GM23338 (cell line): ENCODE measurements around the gene PDE6C. TPM values are rescaled to one million over a fixed set of nuclear protein-coding genes. Genes with fewer than 3 reads are reported as not detected.

Experiments used
- ATAC-seq: fragments of 200-7000 bp; cut with Tn5 transposase; 3 replicates; pipeline ENCODE4 v1.9.1; 2020
- DNase-seq: peaks from one replicate; pipeline ENCODE4 v3.0.0-alpha.2; 2015; ENCODE audit warnings: low spot score
- H2AFZ ChIP-seq: fragments of 200-600 bp; sonication (generic); 2 replicates; pipeline ENCODE4 v1.8.0; 2016; ENCODE audit warnings: antibody characterized with exemption, mild to moderate bottlenecking, moderate library complexity
- H3F3A ChIP-seq: fragments of 200-600 bp; sonication (generic); replicated peaks from 2 replicates; pipeline ENCODE4 v1.8.0; 2017; ENCODE audit warnings: antibody characterized with exemption, mixed run types, low read depth
- H3K27ac ChIP-seq: fragments of 200-600 bp; sonication (generic); 2 replicates; pipeline ENCODE4 v1.6.1; 2016; ENCODE audit warnings: low read depth
- H3K27me3 ChIP-seq: fragments of 200-600 bp; sonication (generic); 2 replicates; pipeline ENCODE4 v1.8.0; 2016; ENCODE audit warnings: mild to moderate bottlenecking, mixed run types, moderate library complexity; ENCODE audit not compliant: insufficient read depth
- H3K36me3 ChIP-seq: fragments of 200-600 bp; sonication (generic); 2 replicates; pipeline ENCODE4 v1.8.0; 2016; ENCODE audit warnings: mild to moderate bottlenecking; ENCODE audit not compliant: insufficient read depth
- H3K4me1 ChIP-seq: fragments of 200-600 bp; sonication (generic); 2 replicates; pipeline ENCODE4 v1.8.0; 2016; ENCODE audit warnings: mild to moderate bottlenecking, moderate library complexity; ENCODE audit not compliant: insufficient read depth
- H3K4me2 ChIP-seq: fragments of 200-600 bp; sonication (generic); 2 replicates; pipeline ENCODE4 v1.7.1; 2017; ENCODE audit warnings: mixed run types
- H3K4me3 ChIP-seq: fragments of 200-600 bp; sonication (generic); 2 replicates; pipeline ENCODE4 v1.6.1; 2016; ENCODE audit warnings: mixed run types
- H3K79me2 ChIP-seq: fragments of 200-600 bp; sonication (generic); replicated peaks from 2 replicates; pipeline ENCODE4 v1.8.0; 2017; ENCODE audit warnings: mild to moderate bottlenecking; ENCODE audit not compliant: insufficient read depth
- H3K9me2 ChIP-seq: fragments of 200-600 bp; sonication (generic); 2 replicates; pipeline ENCODE4 v1.8.0; 2017; ENCODE audit not compliant: insufficient read depth
- H4K20me1 ChIP-seq: fragments of 200-600 bp; sonication (generic); replicated peaks from 2 replicates; pipeline ENCODE4 v1.8.0; 2017; ENCODE audit warnings: mild to moderate bottlenecking; ENCODE audit not compliant: insufficient read depth
- H3K27ac Mint-ChIP-seq: 2 replicates; pipeline ENCODE4 v1.8.0; 2020; ENCODE audit warnings: inconsistent platforms, mild to moderate bottlenecking, moderate library complexity, mixed read lengths
- H3K27me3 Mint-ChIP-seq: 3 replicates; pipeline ENCODE4 v1.8.0; 2022; ENCODE audit warnings: low read depth, mild to moderate bottlenecking, moderate library complexity, mixed read lengths, inconsistent platforms; ENCODE audit not compliant: insufficient read depth, poor library complexity
- H3K36me3 Mint-ChIP-seq: 3 replicates; pipeline ENCODE4 v1.8.0; 2021; ENCODE audit warnings: low read depth, mild to moderate bottlenecking, inconsistent platforms, moderate library complexity, mixed read lengths
- H3K4me1 Mint-ChIP-seq: 3 replicates; pipeline ENCODE4 v1.8.0; 2020; ENCODE audit warnings: mild to moderate bottlenecking, inconsistent platforms, mixed read lengths
- H3K4me3 Mint-ChIP-seq: 3 replicates; pipeline ENCODE4 v1.8.0; 2021; ENCODE audit warnings: moderate library complexity, mild to moderate bottlenecking, inconsistent platforms, mixed read lengths
- H3K9me3 Mint-ChIP-seq: 3 replicates; pipeline ENCODE4 v1.8.0; 2020; ENCODE audit warnings: moderate library complexity, mild to moderate bottlenecking, inconsistent platforms, mixed read lengths
- CREB1 ChIP-seq: fragments of 250-450 bp; sonication (Bioruptor Pico); IDR thresholded peaks from 2 replicates; pipeline ENCODE4 v1.5.0; 2020; ENCODE audit warnings: low read depth, mild to moderate bottlenecking, moderate library complexity
- EZH2 ChIP-seq: fragments of 200-600 bp; sonication (generic); IDR thresholded peaks from one replicate; pipeline ENCODE4 v1.8.0; 2017; ENCODE audit warnings: antibody characterized with exemption, mild to moderate bottlenecking, low read depth; ENCODE audit not compliant: unreplicated experiment
- EZH2phosphoT487 ChIP-seq: fragments of 200-600 bp; sonication (generic); IDR thresholded peaks from one replicate; pipeline ENCODE4 v1.8.1; 2018; ENCODE audit warnings: antibody characterized with exemption; ENCODE audit not compliant: unreplicated experiment
- JUNB ChIP-seq: IDR thresholded peaks from one replicate; pipeline ENCODE4 v1.6.1; 2016; ENCODE audit warnings: antibody characterized with exemption; ENCODE audit not compliant: unreplicated experiment
- NANOG ChIP-seq: IDR thresholded peaks from 2 replicates; pipeline ENCODE4 v1.6.1; 2016; ENCODE audit warnings: antibody characterized with exemption, borderline replicate concordance
- POLR2AphosphoS5 ChIP-seq: IDR thresholded peaks from 2 replicates; pipeline ENCODE4 v1.6.1; 2016; ENCODE audit warnings: antibody characterized with exemption, low read depth
- ZNF114 ChIP-seq: fragments of 250-450 bp; sonication (Bioruptor Pico); IDR thresholded peaks from 2 replicates; pipeline ENCODE4 v1.5.0; 2020; ENCODE audit warnings: mild to moderate bottlenecking, moderate library complexity
- ZNF331 ChIP-seq: fragments of 250-450 bp; sonication (Bioruptor Pico); IDR thresholded peaks from 2 replicates; pipeline ENCODE4 v1.5.0; 2020; ENCODE audit warnings: low read depth, mild to moderate bottlenecking, moderate library complexity
- polyA plus RNA-seq: library from polyadenylated mRNA; unstranded; fragments of >200 nt; fragmentation: Nextera tagmentation; extraction: Ambion mirVana; gene quantifications from 2 replicates; pipeline ENCODE4 v1.2.1, GENCODE V29; 2016
- total RNA-seq: library from RNA; depleted of rRNA; stranded (reverse); fragments of >200 nt; shearing (Covaris generic); gene quantifications from 2 replicates; pipeline ENCODE4 v1.2.3, GENCODE V29; 2014
- TF ChIP-seq, protein P1 (sequence below): IDR thresholded peaks from one replicate; pipeline ENCODE4 v1.6.1; 2018; ENCODE audit warnings: antibody characterized with exemption; ENCODE audit not compliant: unreplicated experiment
- TF ChIP-seq, protein P2 (sequence below): fragments of 250-450 bp; sonication (Bioruptor Pico); IDR thresholded peaks from 2 replicates; pipeline ENCODE4 v1.5.0; 2020; ENCODE audit warnings: mild to moderate bottlenecking, moderate library complexity

The PDE6C gene
- total and polyA plus RNA-seq, 2 experiments from 2014 or later = 0.06 TPM; not detected in 1

DNA sequence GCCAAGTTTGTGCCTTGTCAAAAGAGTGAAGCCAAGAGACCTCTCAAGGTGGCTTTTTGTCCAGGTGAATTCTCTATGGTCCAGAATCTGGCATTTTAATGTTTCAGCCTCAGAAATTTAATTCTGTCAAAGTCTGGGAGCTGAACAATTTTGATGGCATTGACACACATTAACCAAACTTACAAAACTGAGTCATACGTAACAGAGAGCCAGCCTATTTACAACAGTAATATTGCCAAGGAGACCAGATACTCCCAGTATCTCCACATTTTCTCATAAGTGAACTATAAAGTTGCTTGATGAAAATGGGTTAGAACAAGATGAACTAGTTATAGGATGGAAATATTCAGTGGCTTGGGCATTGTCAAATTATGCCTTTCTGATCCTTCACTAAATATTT, 43.8 kb downstream of the PDE6C start:
- ATAC-seq = no peak
- H3K4me2 ChIP-seq = no peak overlapping the region
- no peaks in the 10 kb centered on the region for H3K27me3 ChIP-seq
- TF ChIP-seq, protein P1, sequence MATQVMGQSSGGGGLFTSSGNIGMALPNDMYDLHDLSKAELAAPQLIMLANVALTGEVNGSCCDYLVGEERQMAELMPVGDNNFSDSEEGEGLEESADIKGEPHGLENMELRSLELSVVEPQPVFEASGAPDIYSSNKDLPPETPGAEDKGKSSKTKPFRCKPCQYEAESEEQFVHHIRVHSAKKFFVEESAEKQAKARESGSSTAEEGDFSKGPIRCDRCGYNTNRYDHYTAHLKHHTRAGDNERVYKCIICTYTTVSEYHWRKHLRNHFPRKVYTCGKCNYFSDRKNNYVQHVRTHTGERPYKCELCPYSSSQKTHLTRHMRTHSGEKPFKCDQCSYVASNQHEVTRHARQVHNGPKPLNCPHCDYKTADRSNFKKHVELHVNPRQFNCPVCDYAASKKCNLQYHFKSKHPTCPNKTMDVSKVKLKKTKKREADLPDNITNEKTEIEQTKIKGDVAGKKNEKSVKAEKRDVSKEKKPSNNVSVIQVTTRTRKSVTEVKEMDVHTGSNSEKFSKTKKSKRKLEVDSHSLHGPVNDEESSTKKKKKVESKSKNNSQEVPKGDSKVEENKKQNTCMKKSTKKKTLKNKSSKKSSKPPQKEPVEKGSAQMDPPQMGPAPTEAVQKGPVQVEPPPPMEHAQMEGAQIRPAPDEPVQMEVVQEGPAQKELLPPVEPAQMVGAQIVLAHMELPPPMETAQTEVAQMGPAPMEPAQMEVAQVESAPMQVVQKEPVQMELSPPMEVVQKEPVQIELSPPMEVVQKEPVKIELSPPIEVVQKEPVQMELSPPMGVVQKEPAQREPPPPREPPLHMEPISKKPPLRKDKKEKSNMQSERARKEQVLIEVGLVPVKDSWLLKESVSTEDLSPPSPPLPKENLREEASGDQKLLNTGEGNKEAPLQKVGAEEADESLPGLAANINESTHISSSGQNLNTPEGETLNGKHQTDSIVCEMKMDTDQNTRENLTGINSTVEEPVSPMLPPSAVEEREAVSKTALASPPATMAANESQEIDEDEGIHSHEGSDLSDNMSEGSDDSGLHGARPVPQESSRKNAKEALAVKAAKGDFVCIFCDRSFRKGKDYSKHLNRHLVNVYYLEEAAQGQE = no peak
- no peak for TF ChIP-seq NANOG
- no peak for TF ChIP-seq JUNB
- no peak for TF ChIP-seq EZH2
- TF ChIP-seq, protein P2, sequence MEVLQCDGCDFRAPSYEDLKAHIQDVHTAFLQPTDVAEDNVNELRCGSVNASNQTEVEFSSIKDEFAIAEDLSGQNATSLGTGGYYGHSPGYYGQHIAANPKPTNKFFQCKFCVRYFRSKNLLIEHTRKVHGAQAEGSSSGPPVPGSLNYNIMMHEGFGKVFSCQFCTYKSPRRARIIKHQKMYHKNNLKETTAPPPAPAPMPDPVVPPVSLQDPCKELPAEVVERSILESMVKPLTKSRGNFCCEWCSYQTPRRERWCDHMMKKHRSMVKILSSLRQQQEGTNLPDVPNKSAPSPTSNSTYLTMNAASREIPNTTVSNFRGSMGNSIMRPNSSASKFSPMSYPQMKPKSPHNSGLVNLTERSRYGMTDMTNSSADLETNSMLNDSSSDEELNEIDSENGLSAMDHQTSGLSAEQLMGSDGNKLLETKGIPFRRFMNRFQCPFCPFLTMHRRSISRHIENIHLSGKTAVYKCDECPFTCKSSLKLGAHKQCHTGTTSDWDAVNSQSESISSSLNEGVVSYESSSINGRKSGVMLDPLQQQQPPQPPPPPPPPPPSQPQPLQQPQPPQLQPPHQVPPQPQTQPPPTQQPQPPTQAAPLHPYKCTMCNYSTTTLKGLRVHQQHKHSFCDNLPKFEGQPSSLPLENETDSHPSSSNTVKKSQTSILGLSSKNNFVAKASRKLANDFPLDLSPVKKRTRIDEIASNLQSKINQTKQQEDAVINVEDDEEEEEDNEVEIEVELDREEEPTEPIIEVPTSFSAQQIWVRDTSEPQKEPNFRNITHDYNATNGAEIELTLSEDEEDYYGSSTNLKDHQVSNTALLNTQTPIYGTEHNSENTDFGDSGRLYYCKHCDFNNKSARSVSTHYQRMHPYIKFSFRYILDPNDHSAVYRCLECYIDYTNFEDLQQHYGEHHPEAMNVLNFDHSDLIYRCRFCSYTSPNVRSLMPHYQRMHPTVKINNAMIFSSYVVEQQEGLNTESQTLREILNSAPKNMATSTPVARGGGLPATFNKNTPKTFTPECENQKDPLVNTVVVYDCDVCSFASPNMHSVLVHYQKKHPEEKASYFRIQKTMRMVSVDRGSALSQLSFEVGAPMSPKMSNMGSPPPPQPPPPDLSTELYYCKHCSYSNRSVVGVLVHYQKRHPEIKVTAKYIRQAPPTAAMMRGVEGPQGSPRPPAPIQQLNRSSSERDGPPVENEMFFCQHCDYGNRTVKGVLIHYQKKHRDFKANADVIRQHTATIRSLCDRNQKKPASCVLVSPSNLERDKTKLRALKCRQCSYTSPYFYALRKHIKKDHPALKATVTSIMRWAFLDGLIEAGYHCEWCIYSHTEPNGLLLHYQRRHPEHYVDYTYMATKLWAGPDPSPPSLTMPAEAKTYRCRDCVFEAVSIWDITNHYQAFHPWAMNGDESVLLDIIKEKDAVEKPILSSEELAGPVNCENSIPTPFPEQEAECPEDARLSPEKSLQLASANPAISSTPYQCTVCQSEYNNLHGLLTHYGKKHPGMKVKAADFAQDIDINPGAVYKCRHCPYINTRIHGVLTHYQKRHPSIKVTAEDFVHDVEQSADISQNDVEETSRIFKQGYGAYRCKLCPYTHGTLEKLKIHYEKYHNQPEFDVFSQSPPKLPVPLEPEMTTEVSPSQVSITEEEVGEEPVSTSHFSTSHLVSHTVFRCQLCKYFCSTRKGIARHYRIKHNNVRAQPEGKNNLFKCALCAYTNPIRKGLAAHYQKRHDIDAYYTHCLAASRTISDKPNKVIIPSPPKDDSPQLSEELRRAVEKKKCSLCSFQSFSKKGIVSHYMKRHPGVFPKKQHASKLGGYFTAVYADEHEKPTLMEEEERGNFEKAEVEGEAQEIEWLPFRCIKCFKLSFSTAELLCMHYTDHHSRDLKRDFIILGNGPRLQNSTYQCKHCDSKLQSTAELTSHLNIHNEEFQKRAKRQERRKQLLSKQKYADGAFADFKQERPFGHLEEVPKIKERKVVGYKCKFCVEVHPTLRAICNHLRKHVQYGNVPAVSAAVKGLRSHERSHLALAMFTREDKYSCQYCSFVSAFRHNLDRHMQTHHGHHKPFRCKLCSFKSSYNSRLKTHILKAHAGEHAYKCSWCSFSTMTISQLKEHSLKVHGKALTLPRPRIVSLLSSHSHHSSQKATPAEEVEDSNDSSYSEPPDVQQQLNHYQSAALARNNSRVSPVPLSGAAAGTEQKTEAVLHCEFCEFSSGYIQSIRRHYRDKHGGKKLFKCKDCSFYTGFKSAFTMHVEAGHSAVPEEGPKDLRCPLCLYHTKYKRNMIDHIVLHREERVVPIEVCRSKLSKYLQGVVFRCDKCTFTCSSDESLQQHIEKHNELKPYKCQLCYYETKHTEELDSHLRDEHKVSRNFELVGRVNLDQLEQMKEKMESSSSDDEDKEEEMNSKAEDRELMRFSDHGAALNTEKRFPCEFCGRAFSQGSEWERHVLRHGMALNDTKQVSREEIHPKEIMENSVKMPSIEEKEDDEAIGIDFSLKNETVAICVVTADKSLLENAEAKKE (CRISPR knock-in tag) = no peak
- no peak for TF ChIP-seq POLR2AphosphoS5
- no peak for TF ChIP-seq CREB1 (CRISPR knock-in tag)
- no peak for TF ChIP-seq ZNF114 (CRISPR knock-in tag)
- no peak for TF ChIP-seq ZNF331 (CRISPR knock-in tag)
- TF ChIP-seq EZH2phosphoT487 = no peak
- H3K27ac ChIP-seq = no peak overlapping the region
- H3K4me3 ChIP-seq = no peak overlapping the region
- Mint-ChIP-seq H3K36me3 (no peaks in the 10 kb centered on the region), H3K27ac (no peak overlapping the region), H3K4me1 (peaks cover 6% of the 10 kb centered on the region), H3K27me3 (no peaks in the 10 kb centered on the region), H3K9me3 (no peaks in the 10 kb centered on the region), H3K4me3 (no peak overlapping the region)
- H2AFZ ChIP-seq = no peak overlapping the region
- H3K79me2 ChIP-seq = no peaks in the 10 kb centered on the region
- no peaks in the 10 kb centered on the region; the same call in 1 of the 2 replicates for H4K20me1 ChIP-seq
- 0 out of 2 replicates have a peak, but pooled peaks cover 5% of the 10 kb centered on the region for H3K9me2 ChIP-seq
- H3F3A ChIP-seq = no peaks in the 10 kb centered on the region
- no peaks in the 10 kb centered on the region for H3K36me3 ChIP-seq
- H3K4me1 ChIP-seq = no peaks in the 10 kb centered on the region
- no peak for DNase-seq
